Mucosa of descending colon (tissue), 3 donors: Measurements from ENCODE around the gene NRP2. TPM values are rescaled to one million over a fixed set of nuclear protein-coding genes. Genes with fewer than 3 reads are reported as not detected.

ENCODE experiments used
- ATAC-seq: fragments of 200-7000 bp; cut with Tn5 transposase; one replicate; pipeline ENCODE4 v1.9.1; 2020; ENCODE audit warnings: mild to moderate bottlenecking, moderate library complexity
- DNase-seq, 3 donors: peaks; one replicate each; pipeline ENCODE4 v3.0.0-alpha.2; 2020
- H3K36me3 ChIP-seq: fragments of 200-600 bp; one replicate; pipeline ENCODE4 v1.8.0; 2021; ENCODE audit warnings: low read depth, mild to moderate bottlenecking
- H3K4me1 ChIP-seq: fragments of 200-600 bp; one replicate; pipeline ENCODE4 v1.8.0; 2021; ENCODE audit warnings: low read depth, mild to moderate bottlenecking
- H3K4me3 ChIP-seq: fragments of 200-600 bp; one replicate; pipeline ENCODE4 v1.8.0; 2021; ENCODE audit warnings: mild to moderate bottlenecking
- H3K9me3 ChIP-seq: fragments of 200-600 bp; one replicate; pipeline ENCODE4 v1.8.0; 2021; ENCODE audit warnings: mild to moderate bottlenecking
- intact Hi-C, 2 donors: fragments of 100-400 bp; cut with DNase I in 1 of 2; cut with micrococcal nuclease in 1 of 2; formaldehyde crosslinking; loops; one replicate each; pipeline versions ENCODE4 v1.11.0 to v1.11.1; 2022; cut with DNase I, micrococcal nuclease
- total RNA-seq, 3 donors: library from RNA; stranded (reverse); fragmentation: NEBNext Ultra II Directional in 2 of 3; extraction: Animal tissue kit (Norgen Biotek cat#: 25700) in 2 of 3; gene quantifications; one replicate each; pipeline versions ENCODE4 v1.2.1 to v1.2.4, GENCODE V29; 2021 to 2023
- TF ChIP-seq, protein P1 (sequence below): fragments of 200-600 bp; IDR thresholded peaks from one replicate; pipeline ENCODE4 v1.8.0; 2022; ENCODE audit warnings: antibody characterized with exemption, mild to moderate bottlenecking
- donor health status: DM: no; HTN: no; CAD: no; lungs with moderate emphysema.
- donor health status: DM: no; HTN: no; CAD: no.
- donor health status: DM: no; HTN: yes; CAD: no.

NRP2 gene
- total RNA-seq, 3 donors from 2014 or later, result 12.3 to 300 (median 19.2) TPM

DNA sequence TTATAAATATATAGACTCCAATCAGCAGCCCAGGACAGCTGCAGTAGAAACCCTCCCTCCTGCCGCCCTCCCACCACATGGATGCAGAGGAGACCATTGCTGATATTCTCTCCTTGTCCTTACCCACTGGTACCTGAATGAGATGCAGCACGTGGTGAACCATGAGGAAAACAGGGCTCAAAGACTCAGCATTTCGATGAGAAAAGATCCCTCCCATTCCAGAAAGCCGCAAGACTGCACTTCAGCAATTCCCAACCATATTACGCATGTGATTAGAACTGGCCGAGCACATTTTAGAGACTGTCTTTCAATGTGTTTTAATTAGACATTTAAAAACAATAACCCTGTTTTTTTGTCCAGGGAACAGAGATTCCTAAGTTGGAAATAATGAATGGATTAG, 125.5 kb downstream of the NRP2 start:
- ATAC-seq (no peak), DNase-seq (no peak)
- Histone ChIP-seq H3K4me1 (no peaks in the 10 kb centered on the region), H3K4me3 (no peak overlapping the region), H3K9me3 (no peaks in the 10 kb centered on the region), H3K36me3 (no peaks in the 10 kb centered on the region)
- TF ChIP-seq, protein P1, sequence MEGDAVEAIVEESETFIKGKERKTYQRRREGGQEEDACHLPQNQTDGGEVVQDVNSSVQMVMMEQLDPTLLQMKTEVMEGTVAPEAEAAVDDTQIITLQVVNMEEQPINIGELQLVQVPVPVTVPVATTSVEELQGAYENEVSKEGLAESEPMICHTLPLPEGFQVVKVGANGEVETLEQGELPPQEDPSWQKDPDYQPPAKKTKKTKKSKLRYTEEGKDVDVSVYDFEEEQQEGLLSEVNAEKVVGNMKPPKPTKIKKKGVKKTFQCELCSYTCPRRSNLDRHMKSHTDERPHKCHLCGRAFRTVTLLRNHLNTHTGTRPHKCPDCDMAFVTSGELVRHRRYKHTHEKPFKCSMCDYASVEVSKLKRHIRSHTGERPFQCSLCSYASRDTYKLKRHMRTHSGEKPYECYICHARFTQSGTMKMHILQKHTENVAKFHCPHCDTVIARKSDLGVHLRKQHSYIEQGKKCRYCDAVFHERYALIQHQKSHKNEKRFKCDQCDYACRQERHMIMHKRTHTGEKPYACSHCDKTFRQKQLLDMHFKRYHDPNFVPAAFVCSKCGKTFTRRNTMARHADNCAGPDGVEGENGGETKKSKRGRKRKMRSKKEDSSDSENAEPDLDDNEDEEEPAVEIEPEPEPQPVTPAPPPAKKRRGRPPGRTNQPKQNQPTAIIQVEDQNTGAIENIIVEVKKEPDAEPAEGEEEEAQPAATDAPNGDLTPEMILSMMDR, result no peak
- intact Hi-C loops, result no loop called here

DNA sequence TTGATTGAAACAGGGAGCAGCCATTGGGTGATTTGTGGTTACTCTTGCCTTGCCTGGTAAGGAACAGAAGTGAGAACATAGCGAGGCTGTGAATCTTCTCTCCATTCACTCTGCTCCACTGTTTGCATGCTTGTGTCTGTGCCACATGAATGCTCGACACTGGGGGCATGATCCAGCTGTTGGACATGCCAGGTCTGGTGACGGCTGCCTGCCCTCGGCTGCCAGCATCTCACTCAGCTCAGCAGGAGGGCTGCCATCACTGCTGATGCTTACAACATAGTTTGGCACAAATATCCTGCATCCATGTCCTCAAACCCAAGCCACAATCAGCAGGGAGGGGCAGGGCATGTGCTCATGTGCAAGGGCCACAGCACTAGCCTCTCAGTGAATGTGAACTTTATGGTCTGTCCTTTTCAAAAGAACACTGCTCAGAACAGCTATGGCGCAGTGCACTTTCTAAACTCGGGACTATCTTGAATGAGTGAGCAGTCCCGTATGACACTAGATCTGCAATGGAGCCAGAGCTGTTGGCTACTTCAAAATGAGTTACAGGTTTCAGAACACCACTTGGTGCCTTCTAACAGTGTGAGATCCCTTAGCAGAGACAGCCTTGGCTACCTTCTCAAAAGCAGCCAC, 126.3 kb downstream of the NRP2 start:
- intact Hi-C loops, result no loop called here
- Histone ChIP-seq H3K4me3 (no peak overlapping the region), H3K36me3 (no peaks in the 10 kb centered on the region), H3K4me1 (no peaks in the 10 kb centered on the region), H3K9me3 (no peaks in the 10 kb centered on the region)
- TF ChIP-seq, protein P1, result no peak
- ATAC-seq, result no peak
- DNase-seq, result no peak

DNA sequence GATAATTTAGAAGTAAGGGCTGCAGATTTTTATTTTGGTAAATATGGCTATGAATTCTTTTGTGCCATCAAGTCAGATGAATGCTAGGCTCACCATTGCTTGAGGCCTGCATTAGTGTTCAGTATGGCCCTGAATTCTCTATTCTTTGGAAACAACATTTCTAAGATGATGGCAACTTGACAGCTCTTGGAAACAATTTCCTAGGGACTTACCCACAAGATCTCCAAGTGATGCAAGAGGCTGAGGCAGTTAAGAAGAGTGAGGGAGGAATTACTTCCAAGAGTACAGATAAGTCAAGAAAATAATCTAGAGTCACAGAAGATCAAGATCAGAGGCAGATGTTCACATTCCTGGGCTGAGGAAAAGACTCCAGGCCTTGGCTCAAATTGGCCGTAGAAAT, 129.1 kb downstream of the NRP2 start:
- ATAC-seq (no peak), DNase-seq (no peak)
- Histone ChIP-seq H3K9me3 (no peaks in the 10 kb centered on the region), H3K4me3 (no peak overlapping the region), H3K4me1 (no peaks in the 10 kb centered on the region), H3K36me3 (no peaks in the 10 kb centered on the region)
- TF ChIP-seq, protein P1, result no peak
- intact Hi-C loops, result no loop called here

DNA sequence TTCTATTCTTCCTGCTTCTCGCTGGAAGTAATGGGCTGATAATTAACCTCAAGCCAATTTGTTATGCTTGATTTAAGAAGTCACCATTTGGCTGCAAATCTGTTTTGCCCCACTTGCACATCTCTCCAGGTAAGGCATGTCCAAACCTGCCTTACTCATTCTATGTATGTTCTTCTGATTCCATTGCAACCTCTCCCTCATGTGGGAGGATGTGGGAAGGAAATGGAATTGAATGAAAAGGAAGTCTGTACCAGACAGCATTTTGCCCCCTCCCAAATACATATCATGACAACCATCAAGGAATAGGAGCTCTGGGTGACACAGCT, 131.7 kb downstream of the NRP2 start:
- TF ChIP-seq, protein P1, result no peak
- H3K9me3 ChIP-seq, result no peaks in the 10 kb centered on the region
- no peak for ATAC-seq
- H3K36me3 ChIP-seq, result no peaks in the 10 kb centered on the region
- H3K4me1 ChIP-seq, result no peaks in the 10 kb centered on the region
- DNase-seq, result no peak
- H3K4me3 ChIP-seq, result no peak overlapping the region
- intact Hi-C loops, result no loop called here

DNA sequence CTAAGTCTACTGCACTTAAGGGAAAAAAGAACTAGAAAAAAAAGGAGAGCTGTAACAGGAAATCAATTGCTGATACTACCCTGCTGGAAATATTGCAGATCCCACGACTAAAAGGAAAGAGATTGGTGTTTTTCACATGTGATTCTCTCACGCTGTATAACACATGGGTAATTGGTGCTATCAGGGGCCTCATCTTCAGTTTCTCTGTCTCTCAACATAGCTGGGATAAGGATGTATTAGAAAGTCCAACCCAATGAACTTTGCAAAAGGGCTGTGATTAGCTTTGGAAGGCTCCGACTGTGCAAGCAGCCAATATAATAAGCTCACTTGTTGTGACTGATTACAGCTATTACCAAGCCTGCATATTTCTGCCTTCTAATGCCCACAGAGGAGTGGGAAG, 133.4 kb downstream of the NRP2 start:
- no peak overlapping the region for H3K4me3 ChIP-seq
- TF ChIP-seq, protein P1, result no peak
- intact Hi-C loops, result no loop called here
- no peak for DNase-seq
- no peaks in the 10 kb centered on the region for H3K9me3 ChIP-seq
- ATAC-seq, result no peak
- H3K36me3 ChIP-seq, result no peaks in the 10 kb centered on the region
- H3K4me1 ChIP-seq, result no peaks in the 10 kb centered on the region

DNA sequence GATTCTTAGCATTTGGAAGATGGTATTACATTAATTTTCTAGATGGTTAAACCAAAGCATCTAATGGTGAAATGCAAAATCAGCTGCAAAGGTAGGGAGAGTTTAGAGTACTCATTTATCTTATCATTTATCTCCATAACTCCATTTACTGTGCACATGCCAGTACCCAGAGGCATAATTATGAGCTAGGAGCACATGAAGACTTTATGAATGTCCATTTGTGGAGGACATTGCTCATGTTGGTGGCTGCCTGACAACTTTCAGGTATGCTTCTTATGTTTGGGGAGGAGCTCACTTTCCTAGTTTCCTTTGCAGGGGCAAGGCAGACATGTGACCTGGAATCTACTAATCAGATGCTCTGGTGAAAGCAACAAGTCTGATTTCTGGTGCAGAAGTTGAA, 134.0 kb downstream of the NRP2 start:
- H3K9me3 ChIP-seq, result no peaks in the 10 kb centered on the region
- no peaks in the 10 kb centered on the region for H3K36me3 ChIP-seq
- H3K4me3 ChIP-seq, result no peak overlapping the region
- ATAC-seq (no peak), DNase-seq (no peak)
- intact Hi-C loops, result no loop called here
- TF ChIP-seq, protein P1, result no peak
- H3K4me1 ChIP-seq, result no peaks in the 10 kb centered on the region
